GM12864 (cell line): ENCODE results near the gene HSPB6.

ENCODE experiments used
- DNase-seq: peaks from one replicate; pipeline ENCODE4 v3.0.0-alpha.2; 2011; ENCODE audit warnings: low read depth
- H3K4me3 ChIP-seq: 2 replicates; pipeline ENCODE4 v1.5.1; 2011; ENCODE audit warnings: mild to moderate bottlenecking, low read depth, low read length, control low read depth
- TF ChIP-seq, protein P1 (sequence below): IDR thresholded peaks from 2 replicates; pipeline ENCODE4 v1.5.1; 2011; ENCODE audit warnings: low read depth, mild to moderate bottlenecking, moderate library complexity, low read length, control low read depth, inconsistent platforms; ENCODE audit errors: missing control alignments

The HSPB6 gene

DNA sequence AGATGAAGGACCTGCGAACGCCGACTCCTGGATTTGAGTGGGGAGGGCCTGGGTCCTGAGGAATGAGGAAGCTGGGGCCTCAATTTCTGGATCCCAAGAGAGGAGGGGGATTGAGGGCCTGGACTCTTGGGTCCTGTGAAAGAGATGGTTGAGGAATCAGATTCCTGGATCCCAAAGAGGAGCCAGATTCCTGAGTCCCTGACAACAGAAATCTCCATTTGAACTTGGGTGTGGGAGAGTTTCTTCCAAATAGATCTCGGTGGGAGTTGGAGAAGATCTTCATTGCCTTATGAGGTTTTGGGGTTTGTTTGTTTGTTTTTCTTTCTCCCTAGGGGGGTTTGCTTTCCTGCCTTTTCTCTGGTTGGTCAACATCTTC, 10.8 kb downstream of the HSPB6 start:
- H3K4me3 ChIP-seq: peak overlapping the region; percentile 77
- TF ChIP-seq, protein P1, sequence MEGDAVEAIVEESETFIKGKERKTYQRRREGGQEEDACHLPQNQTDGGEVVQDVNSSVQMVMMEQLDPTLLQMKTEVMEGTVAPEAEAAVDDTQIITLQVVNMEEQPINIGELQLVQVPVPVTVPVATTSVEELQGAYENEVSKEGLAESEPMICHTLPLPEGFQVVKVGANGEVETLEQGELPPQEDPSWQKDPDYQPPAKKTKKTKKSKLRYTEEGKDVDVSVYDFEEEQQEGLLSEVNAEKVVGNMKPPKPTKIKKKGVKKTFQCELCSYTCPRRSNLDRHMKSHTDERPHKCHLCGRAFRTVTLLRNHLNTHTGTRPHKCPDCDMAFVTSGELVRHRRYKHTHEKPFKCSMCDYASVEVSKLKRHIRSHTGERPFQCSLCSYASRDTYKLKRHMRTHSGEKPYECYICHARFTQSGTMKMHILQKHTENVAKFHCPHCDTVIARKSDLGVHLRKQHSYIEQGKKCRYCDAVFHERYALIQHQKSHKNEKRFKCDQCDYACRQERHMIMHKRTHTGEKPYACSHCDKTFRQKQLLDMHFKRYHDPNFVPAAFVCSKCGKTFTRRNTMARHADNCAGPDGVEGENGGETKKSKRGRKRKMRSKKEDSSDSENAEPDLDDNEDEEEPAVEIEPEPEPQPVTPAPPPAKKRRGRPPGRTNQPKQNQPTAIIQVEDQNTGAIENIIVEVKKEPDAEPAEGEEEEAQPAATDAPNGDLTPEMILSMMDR: no peak
- DNase-seq: no peak

DNA sequence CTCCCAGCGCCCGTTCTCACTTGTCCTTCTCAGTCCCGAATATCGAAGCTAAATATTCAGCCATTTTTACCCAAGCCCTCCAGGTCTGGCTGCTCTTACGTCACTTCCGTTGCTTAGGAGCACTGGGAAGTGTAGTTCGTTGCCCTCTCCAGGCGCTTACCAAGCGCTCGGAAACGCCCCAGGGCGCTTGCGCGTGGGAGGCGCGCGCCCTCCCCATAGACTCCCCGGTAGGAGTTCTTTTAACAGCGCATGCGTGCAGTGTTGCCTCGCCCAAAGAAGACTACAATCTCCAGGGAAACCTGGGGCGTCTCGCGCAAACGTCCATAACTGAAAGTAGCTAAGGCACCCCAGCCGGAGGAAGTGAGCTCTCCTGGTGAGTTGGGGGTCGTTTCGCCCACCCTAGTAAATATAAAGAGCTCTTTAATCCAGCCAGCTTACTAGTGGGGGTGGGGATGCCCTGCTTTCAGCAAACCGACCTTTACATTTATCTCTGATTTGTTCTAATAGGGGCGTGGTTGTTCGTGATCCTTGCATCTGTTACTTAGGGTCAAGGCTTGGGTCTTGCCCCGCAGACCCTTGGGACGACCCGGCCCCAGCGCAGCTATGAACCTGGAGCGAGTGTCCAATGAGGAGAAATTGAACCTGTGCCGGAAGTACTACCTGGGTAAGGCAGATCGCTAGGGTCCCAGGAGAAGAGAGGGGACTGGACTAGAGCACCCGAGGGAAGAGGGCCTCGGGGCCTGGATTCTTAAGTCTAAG, 11.3 kb downstream of the HSPB6 start, which contains the start of the genes PSENEN and U2AF1L4:
TSS of gene PSENEN (plus strand) at position 324 of the 759 bp plus-strand sequence. CDS start at position 604, 280 bp downstream.
TSS of gene U2AF1L4 (minus strand) at position 91 of the 759 bp plus-strand sequence. CDS start at position 64, 27 bp downstream.
- peak within 1 kb of the TSS; percentile 77 for H3K4me3 ChIP-seq
- peak; percentile 99 for DNase-seq
- TF ChIP-seq, protein P1: no peak

DNA sequence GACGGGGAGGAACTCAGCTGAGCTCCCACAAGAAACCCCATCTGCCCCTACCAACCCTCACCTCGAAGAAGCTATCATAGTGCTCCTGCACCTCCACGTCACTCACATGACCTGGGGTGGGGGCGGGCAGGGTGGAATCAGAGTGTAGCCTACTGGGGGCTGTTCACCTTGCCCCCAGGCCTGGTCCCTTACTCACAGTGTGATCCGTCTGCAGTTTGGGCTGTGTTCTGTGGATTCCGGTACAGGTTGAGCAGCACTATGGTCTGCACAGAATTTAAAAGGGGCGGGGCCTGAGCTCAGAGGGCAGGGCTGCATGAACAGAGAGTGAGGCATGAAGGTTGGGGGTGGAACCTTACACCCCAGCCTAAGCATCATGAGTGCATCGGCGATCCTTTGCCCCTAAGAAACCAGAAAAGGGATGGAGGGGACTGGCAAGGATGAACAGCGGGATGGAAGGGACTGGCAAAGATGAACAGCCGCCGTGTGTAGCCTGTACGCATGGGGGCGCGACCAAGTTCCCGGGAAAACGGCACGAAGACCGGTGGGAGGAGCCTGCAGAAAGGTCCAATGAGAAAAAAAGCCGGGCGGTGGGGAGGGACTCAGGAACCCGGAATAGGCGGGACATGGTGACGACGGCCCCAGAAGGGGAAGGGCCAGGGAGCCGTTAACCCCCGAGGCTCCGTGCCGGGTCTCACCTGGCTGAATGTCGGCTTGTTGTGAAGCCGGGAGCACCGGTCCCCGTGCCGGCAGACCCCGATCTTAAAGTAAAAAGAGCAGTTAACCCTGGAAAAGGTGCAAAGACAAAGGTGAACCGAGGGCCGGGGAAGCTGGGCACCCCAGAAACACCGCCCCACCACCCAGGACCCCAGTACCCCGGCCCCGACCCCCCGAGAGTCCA, 12.2 kb downstream of the HSPB6 start:
- peak overlapping the region; percentile 77 for H3K4me3 ChIP-seq
- TF ChIP-seq, protein P1: peak; percentile 12
- peak; percentile 82 for DNase-seq

DNA sequence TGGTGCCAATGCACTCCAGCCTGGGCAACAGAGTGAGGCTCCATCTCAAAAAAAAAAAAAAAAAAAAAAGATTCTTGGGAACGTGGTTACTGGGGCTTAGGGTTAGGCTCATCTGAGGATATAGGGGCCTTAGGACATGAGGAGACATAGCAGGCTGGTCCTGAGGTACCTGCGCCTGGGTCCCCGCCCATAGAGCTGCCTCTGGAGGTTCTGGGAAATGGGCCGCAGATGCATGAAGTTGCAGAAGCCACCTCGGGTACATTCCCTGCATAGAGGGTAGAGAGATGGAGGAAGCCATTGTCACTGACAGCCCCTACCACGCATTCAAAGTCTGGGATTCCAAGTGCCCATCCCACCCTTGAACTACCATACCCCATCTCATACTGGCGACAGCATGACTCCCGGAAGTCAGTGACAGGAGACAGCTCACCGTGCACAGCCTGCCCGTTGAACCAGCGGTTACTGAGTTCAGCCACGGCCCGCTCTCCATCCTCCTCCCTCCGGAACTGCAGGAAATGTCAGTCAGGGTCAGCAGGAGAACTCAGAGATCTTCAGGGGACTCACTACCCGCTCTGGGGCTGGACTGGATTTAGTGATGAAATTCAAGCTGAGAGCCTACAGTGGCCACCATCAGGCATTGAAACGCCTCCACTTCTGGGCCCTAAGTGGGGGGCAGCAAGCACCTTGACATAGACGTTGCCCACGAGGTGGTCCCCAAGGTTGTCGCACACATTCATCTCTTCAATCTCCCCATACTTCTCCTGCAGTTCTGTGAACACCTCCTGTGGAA, 13.0 kb downstream of the HSPB6 start:
- no peak for DNase-seq
- H3K4me3 ChIP-seq: peak overlapping the region; percentile 77
- TF ChIP-seq, protein P1: no peak

DNA sequence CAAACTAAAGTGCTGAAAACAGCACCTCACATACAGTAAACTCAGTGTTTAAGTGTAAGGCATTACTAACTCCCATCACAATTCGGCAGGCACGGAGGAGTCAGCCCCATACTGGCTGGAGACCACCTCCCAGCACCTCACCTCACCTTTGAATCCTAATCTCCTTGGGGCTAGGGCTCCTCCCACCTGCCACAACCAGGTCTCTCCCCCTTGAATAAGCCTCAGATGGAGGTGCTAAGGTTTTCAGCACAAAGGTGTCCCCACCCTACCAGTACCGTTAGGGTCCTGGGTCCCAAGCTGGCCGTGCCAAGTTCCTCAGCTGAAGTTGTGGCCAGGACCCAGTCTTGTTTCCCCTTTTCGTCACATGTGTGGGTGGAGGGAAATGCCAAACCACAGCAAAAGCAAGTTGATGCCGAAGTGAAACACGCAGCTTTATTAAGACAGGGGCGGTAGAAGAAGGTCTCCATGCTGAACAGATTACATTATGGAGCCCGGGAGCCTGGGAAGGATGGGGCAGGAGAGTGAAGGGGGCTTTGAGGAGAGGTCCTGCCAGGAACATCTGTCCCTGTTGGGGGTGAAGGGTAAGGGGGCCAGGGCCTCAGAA, 14.6 kb downstream of the HSPB6 start, which contains the start of gene IGFLR1:
TSS of gene IGFLR1 (minus strand) at position 332 of the 604 bp plus-strand sequence. CDS start 1,272 bp downstream, outside the sequence.
- H3K4me3 ChIP-seq: peak within 1 kb of the TSS; percentile 65
- TF ChIP-seq, protein P1: no peak
- DNase-seq: peak; percentile 79

DNA sequence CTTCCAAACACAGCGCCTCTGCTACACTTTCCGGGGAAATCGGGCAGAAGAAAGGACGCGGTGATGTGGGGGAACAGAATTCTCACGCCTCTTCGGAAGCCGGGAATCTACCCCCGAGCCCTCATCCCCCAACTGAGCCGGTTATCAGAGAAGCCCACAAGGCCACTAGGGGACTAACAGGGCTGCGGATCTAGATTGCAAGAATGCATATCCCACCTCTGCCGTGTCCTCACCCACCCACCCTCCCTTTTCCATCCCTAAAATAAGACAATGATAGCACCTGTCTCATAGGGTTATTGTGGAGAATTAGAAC, 15.7 kb downstream of the HSPB6 start:
- peak overlapping the region; percentile 65 for H3K4me3 ChIP-seq
- no peak for DNase-seq
- TF ChIP-seq, protein P1: peak; percentile 33
